ENCODE measurements around the gene ROBO3.

The ROBO3 gene

DNA sequence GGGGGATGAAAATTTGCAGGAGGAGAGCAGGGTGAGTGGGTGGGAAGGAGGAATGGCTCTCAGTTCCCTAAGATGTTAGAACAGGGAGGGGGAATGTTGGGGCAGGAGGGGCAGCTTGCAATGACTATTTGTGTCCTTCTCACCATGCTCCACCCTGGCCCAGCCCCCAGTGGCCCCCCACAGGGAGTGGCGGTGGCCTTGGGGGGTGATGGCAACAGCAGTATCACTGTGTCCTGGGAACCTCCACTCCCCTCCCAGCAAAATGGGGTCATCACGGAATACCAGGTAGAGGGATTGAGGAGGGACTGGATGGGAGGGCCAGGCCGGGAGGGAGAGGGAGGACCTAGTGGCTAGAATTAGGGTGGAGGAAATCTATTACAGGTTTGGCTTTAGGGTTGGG is 10.2 kb downstream of the ROBO3 start:
- DNase-seq (ENCODE audit: low read depth, low spot score) = no peak
- no peak overlapping the region for H3K27ac ChIP-seq

DNA sequence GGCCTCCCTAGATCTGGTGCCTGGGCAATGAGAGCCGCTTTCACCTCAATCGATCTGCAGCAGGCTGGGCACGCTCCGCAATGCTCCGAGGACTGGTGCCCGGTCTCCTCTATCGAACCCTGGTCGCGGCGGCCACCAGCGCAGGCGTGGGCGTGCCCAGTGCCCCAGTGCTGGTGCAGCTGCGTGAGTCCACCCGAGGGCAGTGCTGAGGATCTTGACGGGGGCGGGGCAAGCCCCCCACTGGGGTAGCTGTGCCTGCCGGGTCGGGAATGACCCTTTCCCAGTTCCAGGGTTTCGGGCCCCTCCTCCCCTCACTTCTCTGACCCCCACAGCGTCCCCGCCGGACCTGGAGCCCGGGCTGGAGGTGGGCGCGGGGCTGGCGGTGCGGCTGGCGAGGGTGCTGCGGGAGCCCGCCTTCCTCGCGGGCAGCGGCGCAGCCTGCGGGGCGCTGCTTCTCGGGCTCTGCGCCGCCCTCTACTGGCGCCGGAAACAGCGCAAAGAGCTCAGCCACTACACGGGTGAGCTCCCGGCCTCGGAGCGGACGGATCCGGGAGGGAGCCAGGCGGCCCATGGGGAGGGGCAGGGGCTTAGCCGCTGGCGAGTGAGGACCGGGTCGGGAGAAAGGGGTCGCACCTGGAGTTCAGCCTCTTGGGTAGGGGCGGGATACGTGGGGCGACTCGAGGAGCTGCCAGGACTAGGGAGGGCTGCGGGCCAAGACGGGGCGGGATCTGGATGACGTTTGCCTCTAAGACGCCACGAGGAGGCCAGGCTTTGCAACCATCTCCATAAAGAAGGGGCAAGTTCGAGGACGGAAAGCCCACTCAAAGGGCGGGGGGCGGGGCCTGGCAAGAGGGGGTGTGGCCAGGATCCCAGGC is 10.9 kb downstream of the ROBO3 start:
- peak; percentile 26 for DNase-seq (ENCODE audit: low read depth, low spot score)
- H3K27ac ChIP-seq = peak overlapping the region; percentile 65

DNA sequence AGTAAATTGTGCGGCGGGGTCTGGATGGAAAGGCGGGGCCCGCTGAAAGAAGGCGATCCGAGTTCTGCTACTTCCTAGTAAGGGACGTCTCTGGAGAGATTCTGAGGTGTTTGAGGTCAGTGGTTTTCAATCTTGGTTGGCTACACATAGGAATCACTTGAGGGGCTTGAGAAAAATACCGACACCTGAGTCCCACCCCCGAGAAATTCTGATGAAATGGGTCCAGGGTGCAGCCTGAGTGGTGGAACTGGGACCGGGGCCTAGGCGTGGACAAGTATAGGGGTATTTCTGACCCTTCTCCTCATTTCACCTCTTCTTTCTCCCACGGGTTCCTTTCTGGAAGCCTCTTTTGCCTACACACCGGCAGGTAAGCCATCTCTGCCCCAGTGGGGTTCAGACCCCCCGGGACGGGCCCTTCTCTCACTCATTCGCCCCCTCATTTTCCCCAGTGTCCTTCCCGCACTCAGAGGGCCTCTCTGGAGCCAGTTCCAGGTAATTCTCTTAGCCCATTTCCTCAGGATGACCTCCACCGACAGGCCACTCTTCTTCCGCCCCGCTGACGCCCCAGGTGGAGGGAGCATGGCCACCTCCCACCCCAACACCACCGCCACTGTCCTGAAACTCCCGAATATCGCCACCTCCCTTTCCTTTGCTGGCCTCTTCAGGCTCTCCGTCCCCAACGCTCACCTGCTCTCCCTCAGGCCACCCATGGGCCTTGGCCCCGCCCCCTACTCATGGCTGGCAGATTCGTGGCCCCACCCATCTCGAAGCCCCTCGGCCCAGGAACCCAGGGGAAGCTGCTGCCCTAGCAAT is 11.8 kb downstream of the ROBO3 start:
- peak overlapping the region; percentile 65 for H3K27ac ChIP-seq
- DNase-seq (ENCODE audit: low read depth, low spot score) = no peak

DNA sequence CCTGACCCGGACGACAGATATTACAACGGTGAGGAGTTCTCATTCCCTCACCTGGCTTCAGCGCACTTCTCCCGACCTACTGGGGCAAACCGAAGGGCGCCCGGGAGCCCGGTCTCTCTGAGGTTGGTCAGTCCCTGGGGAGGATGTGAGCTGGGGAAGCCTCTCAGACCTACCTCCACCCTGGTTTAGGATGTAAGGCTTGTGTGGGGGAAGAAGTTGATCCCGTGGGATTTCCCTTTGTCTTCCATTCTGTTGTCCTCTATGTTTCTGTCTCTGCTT is 12.3 kb downstream of the ROBO3 start:
- no peak for DNase-seq (ENCODE audit: low read depth, low spot score)
- no peak overlapping the region for H3K27ac ChIP-seq

DNA sequence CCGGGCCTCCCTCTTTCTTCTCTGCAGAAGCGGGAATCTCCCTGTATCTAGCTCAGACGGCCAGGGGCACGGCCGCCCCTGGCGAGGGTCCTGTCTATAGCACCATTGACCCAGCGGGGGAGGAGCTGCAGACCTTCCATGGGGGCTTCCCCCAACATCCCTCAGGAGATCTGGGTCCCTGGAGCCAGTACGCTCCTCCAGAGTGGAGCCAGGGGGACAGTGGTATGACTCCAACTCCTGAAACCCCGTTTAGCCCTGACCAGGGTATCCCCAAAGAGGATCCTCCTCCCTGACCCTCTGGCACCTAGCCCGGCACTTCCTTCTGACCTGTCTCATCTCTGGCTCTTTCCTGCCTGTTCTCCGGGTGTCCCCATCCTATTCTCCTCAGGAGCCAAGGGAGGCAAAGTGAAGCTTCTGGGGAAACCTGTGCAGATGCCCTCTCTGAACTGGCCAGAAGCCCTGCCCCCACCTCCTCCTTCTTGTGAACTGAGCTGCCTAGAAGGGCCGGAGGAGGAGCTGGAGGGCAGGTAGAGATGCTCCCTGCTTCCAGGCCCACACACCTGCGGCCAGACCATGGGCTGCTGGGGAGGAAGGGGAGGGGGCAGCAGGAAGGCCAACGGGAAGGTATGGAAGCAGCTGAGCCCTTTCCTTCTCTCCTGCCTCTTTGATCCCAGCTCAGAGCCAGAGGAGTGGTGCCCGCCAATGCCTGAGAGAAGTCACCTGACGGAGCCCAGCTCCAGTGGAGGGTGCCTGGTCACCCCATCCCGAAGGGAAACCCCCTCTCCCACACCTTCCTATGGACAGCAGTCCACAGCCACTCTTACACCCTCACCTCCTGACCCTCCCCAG is 12.9 kb downstream of the ROBO3 start:
- H3K27ac ChIP-seq = no peak overlapping the region
- no peak for DNase-seq (ENCODE audit: low read depth, low spot score)

DNA sequence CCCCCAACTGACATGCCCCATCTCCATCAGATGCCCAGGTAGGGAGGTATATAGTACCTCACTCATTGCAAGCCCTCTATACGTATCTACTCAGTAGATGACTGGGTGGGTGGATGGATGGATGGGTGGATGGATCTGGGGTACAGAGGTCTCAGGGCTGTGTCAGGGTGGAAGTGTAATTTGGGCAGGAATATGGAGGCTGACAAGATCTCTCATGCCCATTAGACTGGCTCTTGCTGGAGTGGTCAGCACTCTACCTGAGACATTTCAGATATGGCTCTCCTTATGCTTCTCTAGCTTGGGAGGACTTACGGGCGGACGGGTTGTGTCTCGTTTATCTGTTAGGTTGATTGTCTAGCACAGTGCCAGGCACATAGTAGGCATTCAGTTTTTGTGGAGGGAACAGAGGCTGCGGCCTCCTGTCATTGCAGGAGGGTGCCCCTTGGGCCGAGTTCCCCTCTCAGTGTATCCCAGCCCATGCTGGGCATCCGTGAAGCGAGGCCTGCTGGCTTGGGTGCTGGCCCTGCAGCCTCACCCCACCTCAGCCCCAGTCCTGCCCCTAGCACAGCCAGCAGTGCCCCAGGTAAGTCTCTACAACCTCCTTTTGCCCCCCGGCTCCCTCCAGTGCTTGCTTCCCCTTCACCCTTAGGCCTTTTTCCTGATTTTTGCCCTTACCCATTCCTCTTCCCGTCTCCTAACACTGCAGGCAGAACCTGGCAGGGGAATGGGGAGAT is 13.7 kb downstream of the ROBO3 start:
- no peak overlapping the region for H3K27ac ChIP-seq
- DNase-seq (ENCODE audit: low read depth, low spot score) = no peak

DNA sequence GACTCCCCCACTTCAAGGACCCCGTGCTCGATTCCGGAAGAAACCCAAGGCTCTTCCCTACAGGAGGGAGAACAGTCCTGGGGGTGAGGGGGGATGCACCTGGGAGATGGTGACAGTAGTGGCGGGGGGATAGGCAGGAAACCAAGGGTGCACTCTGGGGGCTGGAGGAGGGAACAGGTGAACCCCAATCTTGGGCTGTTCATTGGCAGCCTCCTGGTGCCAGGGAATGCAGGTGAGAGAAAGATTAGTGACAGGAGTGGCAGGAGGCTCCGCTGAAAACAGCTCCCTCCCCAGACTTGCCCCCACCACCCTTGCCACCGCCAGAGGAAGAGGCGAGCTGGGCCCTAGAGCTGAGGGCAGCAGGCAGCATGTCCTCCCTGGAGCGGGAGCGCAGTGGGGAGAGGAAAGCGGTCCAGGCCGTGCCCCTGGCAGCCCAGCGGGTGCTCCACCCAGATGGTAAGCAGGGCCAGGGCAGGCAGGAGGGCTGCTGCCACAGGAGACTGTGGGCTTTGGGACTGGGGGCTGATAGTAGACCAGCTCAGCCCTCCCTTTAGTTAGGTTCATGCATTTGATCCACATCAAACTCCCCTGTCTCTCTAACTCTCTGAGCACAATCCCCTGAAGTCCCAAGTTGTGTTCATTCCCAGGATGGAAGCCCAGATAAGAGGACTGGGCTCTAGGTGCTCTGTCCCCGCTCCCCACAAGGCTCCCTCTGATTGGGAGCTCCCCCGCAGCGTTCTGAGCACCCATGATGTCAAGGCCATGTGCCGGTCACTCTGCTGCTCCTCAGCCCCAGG is 14.5 kb downstream of the ROBO3 start:
- no peak overlapping the region for H3K27ac ChIP-seq
- no peak for DNase-seq (ENCODE audit: low read depth, low spot score)

DNA sequence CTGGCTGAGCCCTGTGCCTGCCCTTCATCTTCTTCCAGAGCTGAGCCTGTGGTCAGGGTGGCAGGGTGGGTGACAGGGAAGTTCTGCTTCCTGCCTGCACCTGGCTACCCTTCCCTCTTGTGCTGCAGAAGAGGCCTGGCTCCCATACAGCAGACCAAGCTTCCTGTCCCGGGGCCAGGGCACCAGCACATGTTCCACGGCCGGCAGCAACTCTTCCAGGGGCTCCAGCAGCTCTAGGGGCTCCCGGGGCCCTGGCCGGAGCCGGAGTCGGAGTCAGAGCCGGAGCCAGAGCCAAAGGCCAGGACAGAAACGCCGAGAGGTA is 15.0 kb downstream of the ROBO3 start:
- no peak overlapping the region for H3K27ac ChIP-seq
- DNase-seq (ENCODE audit: low read depth, low spot score) = no peak

DNA sequence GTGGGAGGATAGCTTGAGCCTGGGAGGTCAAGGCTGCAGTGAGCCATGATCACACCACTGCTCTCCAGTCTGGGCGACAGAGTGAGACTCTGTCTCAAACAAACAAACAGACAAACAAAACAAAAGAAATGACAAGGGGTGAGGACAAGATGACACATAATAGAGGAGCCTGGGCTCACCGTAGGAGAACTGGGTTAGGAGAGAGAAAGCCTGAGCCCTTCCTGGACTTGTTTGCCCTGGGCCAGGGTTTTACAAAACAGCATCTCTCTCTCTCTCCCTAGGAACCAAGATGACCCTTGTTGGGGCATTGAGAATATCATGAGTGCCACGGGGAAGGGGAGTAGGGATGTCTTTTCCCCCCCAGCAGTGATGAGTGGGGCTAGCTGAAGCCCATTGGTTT is 15.7 kb downstream of the ROBO3 start:
- no peak for DNase-seq (ENCODE audit: low read depth, low spot score)

DNA sequence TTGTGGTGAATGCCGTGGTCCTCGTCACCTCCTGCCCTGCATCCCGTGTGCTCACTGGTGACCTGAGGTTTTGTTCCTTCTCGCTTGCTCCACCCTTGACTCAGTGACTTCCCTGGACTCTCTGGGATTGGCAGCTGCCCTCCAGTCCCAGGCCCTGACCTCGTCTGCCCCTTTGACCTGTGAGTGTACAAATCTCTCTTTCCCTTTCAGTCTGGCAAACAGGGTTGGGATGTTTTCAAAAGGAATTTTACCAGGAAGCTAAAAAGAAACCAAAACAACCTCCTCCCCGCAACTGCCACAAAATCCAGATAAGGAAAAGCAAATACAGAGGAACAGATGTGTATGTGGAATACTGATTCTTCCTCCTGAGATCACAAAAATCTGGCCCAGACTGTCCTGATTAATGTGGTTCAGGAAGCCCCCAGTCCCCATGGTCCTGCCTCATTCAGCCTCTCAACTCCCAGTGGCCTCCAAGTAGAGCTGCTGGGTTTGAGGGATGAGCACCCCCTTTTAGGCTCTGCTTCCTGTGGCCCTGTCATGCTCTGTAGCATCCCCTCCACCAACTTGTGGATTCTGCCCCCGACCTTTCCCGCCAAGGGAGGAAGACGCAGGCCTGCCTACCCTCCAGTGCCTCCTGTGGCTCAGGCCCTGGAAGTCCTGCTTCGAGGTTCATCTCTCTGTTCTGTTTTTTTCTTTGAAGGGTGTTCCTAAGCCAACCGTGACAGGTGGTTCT is 17.3 kb downstream of the ROBO3 start:
- no peak for DNase-seq (ENCODE audit: low read depth, low spot score)

More for the DNA sequence above, 15.7 kb downstream of the ROBO3 start:
- no peak overlapping the region for H3K27ac ChIP-seq

DNA sequence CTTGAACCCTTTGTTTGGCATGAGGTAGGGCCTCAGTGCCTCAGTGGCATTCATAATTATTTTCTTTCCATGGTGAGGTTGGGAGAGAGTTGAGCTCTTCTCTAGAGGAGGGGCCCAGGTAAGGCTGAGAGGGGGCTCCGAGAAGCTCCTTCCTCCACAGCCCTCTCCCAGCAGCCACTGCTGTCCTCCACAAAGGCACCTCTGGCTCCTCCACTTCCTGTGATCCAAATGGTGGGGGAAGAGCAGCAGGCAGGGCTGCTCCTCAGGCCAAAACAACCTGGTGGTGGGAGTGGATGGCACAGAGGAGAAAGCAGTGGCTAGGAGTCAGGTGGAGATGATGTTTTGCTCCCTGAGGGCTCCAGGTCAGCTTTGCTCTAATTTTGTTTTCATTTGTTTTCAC is 19.1 kb downstream of the ROBO3 start:
- H3K27ac ChIP-seq = no peak overlapping the region
- no peak for DNase-seq (ENCODE audit: low read depth, low spot score)

More for the DNA sequence above, 17.3 kb downstream of the ROBO3 start:
- no peak overlapping the region for H3K27ac ChIP-seq

DNA sequence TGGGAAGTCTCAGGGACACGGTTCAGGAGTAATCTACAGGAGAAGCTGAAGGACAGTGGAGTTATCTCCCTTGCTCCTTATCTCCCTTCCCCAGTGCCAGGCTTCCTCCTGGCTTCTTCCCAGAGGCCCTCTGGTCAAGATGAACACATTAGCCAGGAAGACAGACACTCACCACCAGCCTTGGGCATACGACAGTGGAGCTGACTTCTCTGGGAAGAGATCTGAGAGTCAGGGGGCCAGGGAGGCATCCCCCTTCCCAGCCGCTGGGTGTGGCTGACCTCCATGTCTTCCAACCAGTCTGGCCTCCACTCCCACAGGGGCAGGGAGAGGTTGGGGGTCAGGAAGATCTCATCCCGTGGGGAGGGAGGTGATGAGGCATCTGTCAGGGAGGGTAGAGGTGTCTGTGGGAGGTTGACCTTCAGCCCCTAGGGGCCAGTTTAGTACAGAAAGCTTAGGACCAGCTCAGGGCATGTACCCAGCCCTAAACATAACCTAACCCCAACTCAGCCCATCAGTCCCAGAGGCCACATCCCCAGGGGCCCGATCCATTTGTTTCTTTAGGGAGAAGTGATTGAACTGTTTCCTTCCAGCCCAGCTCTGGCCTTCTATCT is 19.7 kb downstream of the ROBO3 start:
- H3K27ac ChIP-seq = no peak overlapping the region
- DNase-seq (ENCODE audit: low read depth, low spot score) = no peak

DNA sequence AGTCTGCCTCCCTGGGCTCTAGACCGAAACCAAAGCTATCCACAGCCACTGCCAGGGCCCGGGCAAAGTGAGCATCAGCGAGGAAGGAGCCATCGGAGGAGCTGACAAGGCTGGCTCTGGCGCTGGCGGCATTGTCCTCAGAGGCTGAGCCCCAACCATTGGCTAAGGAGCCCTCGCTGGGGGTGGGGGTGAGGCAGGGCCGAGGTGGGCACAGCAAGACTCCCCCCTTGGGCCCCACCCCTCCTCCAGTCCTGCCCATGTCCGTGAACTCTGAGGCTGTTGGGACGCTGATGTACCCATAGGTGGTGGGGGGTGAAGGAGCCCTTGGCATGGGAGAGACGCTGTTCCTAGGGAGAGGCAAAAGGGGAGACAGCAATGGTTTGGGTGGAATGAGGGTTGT is 21.2 kb downstream of the ROBO3 start:
- no peak for DNase-seq (ENCODE audit: low read depth, low spot score)
- H3K27ac ChIP-seq = no peak overlapping the region

DNA sequence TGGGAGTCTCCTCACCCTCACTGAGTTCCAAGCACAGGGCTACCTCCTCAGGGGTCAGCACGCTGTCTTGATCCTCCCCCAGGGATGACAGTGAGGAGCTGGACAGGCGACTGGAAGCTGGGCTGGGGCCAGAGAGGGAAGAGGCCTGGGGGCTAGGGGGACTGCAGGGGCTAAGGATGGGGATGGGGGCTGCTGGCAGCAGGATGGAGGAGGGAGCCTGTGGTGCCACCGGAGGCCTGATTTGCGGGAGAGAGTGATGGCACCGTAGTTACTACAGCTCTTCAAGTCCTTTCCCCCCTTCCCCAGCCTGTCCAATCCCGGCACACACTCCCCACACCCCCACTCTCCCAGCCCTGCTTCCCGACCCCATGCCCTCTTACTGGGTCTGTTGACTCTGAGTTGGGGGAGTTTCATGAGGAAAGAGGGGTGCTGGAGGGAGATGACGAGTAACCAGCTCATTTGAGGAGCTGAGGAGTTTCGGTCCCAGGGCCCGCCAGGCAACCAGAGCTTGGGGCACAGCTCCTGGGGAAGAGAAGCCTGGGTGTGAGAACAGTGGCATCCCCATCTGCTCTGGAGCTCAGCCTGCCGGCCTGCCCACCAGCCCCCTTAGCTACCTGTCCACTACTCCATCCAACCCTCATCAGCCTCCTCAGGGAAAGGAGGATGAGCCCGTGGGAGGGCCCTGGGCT is 21.9 kb downstream of the ROBO3 start:
- DNase-seq (ENCODE audit: low read depth, low spot score) = no peak
- no peak overlapping the region for H3K27ac ChIP-seq

DNA sequence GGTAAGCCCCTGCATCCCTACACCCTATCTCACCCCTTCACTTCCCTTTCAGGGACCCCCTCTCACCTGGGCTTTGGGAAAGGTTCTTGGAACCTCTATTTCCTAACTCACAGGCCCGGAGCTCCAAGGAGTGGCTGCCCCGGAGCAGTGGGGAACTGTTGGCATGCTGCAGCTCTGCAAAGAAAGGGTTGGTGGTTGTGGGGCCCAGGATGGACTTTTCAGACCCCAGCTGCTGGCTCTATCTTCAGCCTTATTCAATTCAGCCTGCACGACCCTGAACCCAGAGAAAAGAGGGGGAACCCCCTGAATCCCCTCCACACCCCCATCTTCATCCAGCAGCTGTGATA is 22.4 kb downstream of the ROBO3 start:
- H3K27ac ChIP-seq = no peak overlapping the region
- DNase-seq (ENCODE audit: low read depth, low spot score) = no peak

DNA sequence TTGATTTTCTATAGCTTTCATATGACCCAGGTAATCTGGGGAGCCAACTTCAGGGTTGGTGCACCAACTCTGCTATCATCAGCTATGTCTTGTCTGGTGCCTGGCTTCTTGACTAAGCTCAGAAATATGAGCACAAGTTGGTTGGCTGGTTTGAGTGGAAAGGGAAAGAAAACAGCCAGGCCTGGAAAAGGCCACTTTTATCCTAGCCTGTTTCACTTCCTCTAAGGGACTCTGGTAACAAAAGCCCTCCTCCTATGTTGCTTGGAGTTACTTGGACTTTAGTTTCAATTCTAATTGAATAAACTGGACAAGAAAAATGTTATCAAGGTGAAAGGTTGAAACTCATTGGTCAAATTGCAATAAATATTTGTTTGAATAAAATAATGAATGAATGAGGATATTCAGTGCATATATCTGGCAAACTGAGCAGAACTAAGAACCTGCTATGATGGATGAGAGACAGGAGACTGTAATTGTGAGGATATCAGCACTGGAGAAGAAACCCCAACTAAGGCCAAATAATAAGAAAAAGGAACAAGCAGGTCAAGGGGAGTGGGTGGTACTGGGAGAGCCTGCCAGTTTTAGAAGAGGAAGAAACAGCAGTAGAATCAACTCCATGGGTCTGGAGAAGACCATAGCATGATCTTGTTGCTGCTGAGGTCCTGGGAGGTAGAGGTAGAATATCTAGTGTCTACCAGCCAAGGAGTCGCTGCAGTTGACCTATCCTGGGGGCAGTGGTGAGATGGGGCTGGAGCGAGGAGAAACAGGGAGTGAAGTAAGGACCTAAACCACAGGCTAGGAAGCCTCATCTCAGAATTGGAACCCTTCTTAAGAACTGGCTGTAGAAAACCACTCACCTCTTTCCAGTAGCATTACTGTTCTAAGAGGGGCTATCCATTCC is 24.2 kb downstream of the ROBO3 start:
- no peak for DNase-seq (ENCODE audit: low read depth, low spot score)
- no peak overlapping the region for H3K27ac ChIP-seq

DNA sequence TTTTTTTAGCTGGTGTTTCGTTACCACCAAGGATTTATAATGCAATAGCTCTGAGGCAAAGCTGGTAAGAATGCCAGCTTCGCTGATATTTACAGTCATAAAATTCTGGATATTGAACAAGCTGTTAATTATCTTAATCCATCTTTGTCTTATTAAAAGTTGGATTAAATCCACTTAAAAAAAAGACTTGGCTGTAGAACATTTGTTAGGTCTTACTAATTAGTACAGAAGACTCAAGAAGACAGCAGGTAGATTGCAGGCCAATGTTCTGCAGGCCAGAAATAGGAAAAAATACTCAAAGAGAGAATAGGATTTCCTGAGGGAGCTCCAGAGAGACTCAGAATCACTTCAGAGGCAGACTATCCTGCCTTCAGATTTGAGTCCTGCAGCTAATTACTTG is 24.9 kb downstream of the ROBO3 start:
- no peak overlapping the region for H3K27ac ChIP-seq
- DNase-seq (ENCODE audit: low read depth, low spot score) = no peak
